IPS DF 6.9 (cell line): ENCODE data around the gene FANCG.

Source experiments
- DNase-seq: peaks from one replicate; pipeline ENCODE4 v3.0.0-alpha.2; 2013; ENCODE audit warnings: low read depth, low spot score
- H3K27ac ChIP-seq: one replicate; pipeline ENCODE4 v1.5.1; 2013; ENCODE audit warnings: low read length, control low read depth
- H3K27me3 ChIP-seq: 2 replicates; pipeline ENCODE4 v1.6.1; 2013; ENCODE audit warnings: mild to moderate bottlenecking, low read length; ENCODE audit not compliant: control insufficient read depth, insufficient read depth
- H3K36me3 ChIP-seq: 2 replicates; pipeline ENCODE4 v1.6.1; 2013; ENCODE audit warnings: low read length; ENCODE audit not compliant: control insufficient read depth, insufficient read depth
- H3K4me1 ChIP-seq: 2 replicates; pipeline ENCODE4 v1.6.1; 2013; ENCODE audit warnings: low read length; ENCODE audit not compliant: control insufficient read depth, insufficient read depth
- H3K4me3 ChIP-seq: 2 replicates; pipeline ENCODE4 v1.5.1; 2013; ENCODE audit warnings: mild to moderate bottlenecking, low read length
- H3K9me3 ChIP-seq: 2 replicates; pipeline ENCODE4 v1.6.1; 2013; ENCODE audit warnings: low read length, inconsistent platforms; ENCODE audit not compliant: control insufficient read depth, insufficient read depth
- WGBS: extraction: QIAGEN DNeasy Blood & Tissue Kit; methylation state at CpG from one replicate; pipeline ENCODE4 v1.1.7; 2013; ENCODE audit warnings: mixed read lengths, missing lambda C conversion rate; ENCODE audit not compliant: insufficient read length, insufficient coverage; 5-methylcytosine and 5-hydroxymethylcytosine counted together

The FANCG gene

DNA sequence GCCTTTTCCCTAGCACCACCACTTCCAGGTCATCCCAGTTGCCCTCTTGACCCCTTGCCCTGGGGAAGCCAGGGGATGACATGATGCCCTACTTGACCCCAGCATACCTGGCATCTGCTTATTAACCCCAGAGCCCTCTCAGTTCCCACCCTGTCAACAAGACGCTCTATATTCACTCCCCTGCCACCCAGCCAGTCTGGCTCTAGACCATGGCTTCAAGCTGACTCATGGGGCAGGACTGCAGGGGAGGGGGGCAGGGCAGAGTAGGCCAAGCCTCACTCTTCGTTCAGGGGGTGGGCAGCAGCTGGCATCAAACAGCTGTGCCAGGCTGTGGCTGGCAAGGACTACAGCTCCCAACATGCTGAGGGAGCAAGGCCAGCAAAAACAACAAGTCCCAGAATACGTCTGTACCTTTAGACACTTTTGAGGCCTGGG lies 30.6 kb upstream of the FANCG start:
- H3K27me3 ChIP-seq: no peaks in the 10 kb centered on the region
- H3K9me3 ChIP-seq: no peaks in the 10 kb centered on the region
- 0 out of 2 replicates have a peak, but pooled peaks cover 3% of the 10 kb centered on the region for H3K36me3 ChIP-seq
- no peak for DNase-seq
- H3K27ac ChIP-seq: no peak overlapping the region
- H3K4me1 ChIP-seq: peaks cover 6% of the 10 kb centered on the region
- no CpG with 5 or more reads among the region's 3 CpGs for WGBS
- no peak overlapping the region for H3K4me3 ChIP-seq

DNA sequence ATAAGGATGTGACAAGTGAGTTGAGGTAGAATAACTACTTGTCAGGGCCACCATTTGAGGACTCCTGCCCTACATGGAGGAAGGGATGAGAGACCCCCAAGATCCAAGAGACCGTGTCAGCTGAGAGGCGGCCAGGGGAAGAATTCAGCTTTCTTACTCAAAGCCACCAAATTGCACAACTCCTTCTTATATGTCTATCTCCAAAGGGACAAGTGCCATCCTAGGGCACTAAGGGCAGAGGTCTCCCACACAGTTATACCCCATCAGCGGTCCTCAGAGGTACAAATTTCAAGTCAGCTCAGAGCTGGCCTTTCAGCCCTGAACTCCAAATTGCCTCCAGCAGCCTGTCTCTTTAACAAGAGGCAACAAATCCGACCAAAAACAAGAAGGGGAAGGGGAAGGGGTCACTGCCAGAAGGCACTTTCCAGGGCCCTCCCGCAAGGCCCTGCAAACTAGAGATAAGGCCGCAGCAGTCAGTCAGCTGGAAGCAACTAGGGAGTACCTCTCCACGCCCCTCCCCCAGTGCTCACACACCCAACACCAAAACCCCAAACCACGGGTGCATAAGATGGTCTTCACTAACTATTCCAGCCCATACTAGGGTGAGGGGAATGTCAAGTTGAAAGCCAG lies 29.3 kb upstream of the FANCG start:
- no peaks in the 10 kb centered on the region for H3K27me3 ChIP-seq
- H3K9me3 ChIP-seq: no peaks in the 10 kb centered on the region
- no peaks in the 10 kb centered on the region for H3K4me1 ChIP-seq
- no peak overlapping the region for H3K27ac ChIP-seq
- WGBS: no CpG with 5 or more reads among the region's 8 CpGs
- H3K4me3 ChIP-seq: no peak overlapping the region
- H3K36me3 ChIP-seq: 0 out of 2 replicates have a peak, but pooled peaks cover 3% of the 10 kb centered on the region
- no peak for DNase-seq

DNA sequence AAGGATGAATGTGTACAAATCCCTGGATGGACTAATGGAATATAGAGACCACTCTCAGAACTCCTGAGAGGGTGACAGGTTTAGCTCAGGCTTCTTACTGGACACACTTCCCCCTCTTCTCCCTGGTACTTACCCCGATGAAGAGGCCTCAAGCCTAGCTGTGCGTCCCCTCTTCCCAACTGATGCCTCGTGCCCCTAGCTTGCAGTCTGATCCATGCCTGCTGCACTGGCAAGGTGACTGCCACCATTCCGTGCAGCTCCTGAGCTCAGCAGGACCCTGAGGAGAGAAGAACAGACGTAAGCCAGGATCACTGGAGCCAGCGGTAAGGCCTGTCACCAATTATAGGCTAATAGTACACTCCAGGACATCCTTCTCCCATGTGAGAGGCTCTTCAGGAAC lies 28.7 kb upstream of the FANCG start:
- Histone ChIP-seq H3K9me3 (no peaks in the 10 kb centered on the region), H3K27ac (no peak overlapping the region), H3K4me1 (no peaks in the 10 kb centered on the region), H3K36me3 (0 out of 2 replicates have a peak, but pooled peaks cover 3% of the 10 kb centered on the region), H3K27me3 (no peaks in the 10 kb centered on the region), H3K4me3 (no peak overlapping the region)
- no peak for DNase-seq
- WGBS: no CpG with 5 or more reads among the region's 6 CpGs

DNA sequence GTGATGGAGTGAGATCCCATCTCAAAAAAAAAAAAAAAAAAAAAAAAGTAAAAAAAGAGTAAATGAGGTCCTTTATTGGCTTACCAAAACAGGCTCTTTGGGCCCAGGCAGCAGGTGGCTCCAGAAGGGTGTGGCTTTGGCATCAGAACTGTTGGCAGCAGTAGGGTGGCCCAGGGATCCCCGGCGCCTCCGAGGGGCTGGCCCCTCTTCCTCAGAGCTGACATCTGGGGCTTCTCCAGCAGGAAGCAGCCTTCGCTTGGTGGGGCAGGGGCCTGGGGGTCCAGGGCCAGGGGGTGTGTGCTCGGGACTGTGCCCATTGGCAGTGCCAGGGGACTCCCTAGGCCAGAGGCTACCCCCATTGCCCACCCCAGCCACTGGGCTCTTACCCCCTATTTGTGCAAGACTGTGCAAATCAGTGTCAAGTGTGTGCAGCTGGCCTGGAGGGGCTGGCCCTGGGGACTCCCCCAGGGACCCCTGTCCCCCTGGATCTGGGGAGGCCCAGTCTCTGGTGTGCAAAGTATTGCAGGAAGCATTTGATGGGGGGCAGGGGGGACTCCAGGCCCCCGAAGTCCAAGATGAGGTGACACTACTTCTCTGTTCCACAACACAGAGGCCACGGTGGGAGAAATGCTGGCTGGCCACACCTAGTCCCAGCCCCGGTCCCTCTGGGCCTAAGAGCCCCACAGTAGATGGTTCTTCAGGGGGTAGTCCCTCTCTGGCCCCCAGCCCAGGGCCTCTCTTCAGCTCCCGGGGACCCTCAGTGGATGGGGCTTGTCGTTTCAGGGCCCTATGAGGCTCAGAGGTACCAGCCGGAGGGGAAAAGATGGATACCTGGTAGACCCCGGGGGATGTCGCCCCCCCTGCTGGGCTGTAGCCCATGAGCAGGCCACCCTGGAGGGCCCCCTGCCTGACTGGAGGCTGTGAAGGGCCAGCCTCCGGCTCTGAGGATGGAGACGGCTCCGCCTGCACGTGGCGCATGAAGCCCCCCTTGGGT lies 27.9 kb upstream of the FANCG start:
- no CpG with 5 or more reads among the region's 18 CpGs for WGBS
- Histone ChIP-seq H3K4me3 (no peak overlapping the region), H3K27ac (no peak overlapping the region), H3K36me3 (0 out of 2 replicates have a peak, but pooled peaks cover 3% of the 10 kb centered on the region), H3K27me3 (no peaks in the 10 kb centered on the region), H3K4me1 (no peaks in the 10 kb centered on the region), H3K9me3 (no peaks in the 10 kb centered on the region)
- no peak for DNase-seq

DNA sequence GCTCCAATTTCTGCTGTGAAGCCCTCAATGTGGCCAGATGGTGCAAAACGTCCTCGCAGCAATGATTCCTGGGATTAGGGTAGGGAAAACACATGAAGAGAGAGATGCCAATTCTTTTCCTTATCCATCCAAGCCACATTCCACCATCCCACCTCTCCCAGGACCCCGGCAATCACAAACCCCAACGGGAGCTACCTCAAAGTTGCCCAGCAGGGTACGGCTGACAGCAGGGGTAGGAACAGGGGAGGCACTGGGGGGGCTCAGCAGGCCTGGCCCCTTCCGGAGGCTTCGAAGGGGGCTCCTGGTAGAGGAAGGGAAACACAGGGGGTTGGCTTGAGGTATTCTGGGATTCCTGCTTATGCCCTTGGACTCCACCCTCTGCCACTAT lies 26.6 kb upstream of the FANCG start:
- WGBS: no CpG with 5 or more reads among the region's 7 CpGs

DNA sequence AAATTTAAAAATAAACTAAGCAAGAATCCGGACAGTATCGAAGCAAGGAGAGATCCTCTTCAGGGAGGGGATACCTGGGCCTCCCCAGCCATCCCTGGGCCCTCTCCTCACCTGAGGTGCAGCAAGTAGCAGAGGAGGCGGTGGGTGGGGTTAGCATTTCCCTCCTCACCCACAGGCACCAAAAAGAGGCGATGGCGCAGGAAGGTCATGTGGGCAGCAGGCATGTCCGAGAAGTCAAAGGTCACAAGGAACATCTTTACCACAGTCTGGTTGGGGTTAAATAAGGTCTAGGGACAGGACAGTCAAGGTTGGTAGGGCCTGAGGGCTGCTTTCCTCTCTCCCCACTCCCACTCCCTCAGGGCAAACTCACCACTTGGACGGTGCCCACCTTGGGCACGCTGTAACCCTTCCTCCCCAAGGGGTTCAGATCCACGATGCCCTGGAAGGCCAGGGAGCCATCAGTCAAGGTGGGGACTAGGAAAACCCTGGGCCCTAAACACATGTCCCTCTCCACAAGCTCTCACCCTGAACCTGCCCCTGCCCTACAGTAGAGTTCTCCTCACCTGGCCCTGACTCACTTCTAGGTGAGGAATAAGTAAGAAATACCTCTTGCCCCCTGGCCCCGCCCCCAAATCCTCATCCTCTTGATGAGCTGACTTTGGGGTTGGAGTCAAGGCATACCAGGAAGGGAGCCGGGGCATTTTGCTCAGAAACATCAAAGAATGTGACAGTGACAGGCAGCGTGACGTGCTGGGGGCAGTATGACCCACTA lies 26.0 kb upstream of the FANCG start:
- no peak overlapping the region for H3K27ac ChIP-seq
- H3K36me3 ChIP-seq: peaks cover 10% of the 10 kb centered on the region
- H3K27me3 ChIP-seq: no peaks in the 10 kb centered on the region
- H3K9me3 ChIP-seq: no peaks in the 10 kb centered on the region
- H3K4me3 ChIP-seq: no peak overlapping the region
- DNase-seq: no peak
- no peaks in the 10 kb centered on the region for H3K4me1 ChIP-seq
- no CpG with 5 or more reads among the region's 13 CpGs for WGBS

More for the DNA sequence above, 26.6 kb upstream of the FANCG start:
- no peaks in the 10 kb centered on the region for H3K4me1 ChIP-seq
- no peak overlapping the region for H3K27ac ChIP-seq
- no peaks in the 10 kb centered on the region for H3K27me3 ChIP-seq
- H3K4me3 ChIP-seq: no peak overlapping the region
- no peak for DNase-seq
- peaks cover 6% of the 10 kb centered on the region; the same call in 1 of the 2 replicates for H3K36me3 ChIP-seq
- H3K9me3 ChIP-seq: no peaks in the 10 kb centered on the region

DNA sequence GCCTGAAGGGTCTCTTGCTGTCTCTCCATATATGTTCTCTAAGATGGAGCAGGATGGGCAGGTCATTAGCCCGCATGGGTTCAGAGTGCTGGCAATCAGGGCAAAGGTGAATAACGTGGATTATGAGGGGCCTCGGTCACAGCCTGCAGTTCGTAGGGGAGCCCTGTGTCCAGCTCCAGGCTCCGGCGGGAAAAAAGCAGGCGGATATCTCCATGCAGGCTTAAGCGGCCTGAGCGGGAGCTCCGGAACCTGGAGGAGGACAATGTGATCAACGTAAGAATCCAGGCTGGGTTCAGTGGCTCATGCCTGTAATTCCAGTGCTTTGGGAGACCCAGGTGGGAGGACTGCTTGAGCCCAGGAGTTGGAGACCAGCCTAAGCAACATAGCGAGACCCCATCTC lies 25.4 kb upstream of the FANCG start:
- Histone ChIP-seq H3K27me3 (no peaks in the 10 kb centered on the region), H3K4me1 (no peaks in the 10 kb centered on the region), H3K27ac (no peak overlapping the region), H3K4me3 (no peak overlapping the region), H3K9me3 (no peaks in the 10 kb centered on the region), H3K36me3 (peaks cover 10% of the 10 kb centered on the region)
- DNase-seq: no peak
- WGBS: no CpG with 5 or more reads among the region's 12 CpGs

DNA sequence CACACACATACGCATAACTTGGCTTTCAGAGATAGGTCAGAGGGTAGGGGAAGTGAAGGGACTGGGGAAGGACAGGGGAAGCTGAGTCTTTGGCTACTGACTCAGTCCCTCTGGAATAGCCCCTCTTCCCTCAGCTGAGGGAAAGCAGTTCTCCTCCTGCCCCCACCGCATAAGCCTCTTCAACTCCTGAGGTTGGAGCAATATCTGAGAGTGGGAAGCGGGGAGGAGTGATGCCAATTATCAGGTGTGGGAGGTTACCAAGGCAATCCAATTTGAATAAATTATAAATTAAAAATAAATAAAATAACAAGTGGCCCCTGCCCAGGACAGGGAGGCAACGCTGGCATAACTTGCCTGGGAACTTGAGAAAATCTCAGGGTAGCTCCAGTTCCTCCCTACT lies 24.8 kb upstream of the FANCG start:
- Histone ChIP-seq H3K4me3 (no peak overlapping the region), H3K9me3 (no peaks in the 10 kb centered on the region), H3K4me1 (no peaks in the 10 kb centered on the region), H3K27me3 (no peaks in the 10 kb centered on the region), H3K27ac (no peak overlapping the region), H3K36me3 (peaks cover 13% of the 10 kb centered on the region)
- no peak for DNase-seq
- WGBS: no CpG with 5 or more reads among the region's 4 CpGs

DNA sequence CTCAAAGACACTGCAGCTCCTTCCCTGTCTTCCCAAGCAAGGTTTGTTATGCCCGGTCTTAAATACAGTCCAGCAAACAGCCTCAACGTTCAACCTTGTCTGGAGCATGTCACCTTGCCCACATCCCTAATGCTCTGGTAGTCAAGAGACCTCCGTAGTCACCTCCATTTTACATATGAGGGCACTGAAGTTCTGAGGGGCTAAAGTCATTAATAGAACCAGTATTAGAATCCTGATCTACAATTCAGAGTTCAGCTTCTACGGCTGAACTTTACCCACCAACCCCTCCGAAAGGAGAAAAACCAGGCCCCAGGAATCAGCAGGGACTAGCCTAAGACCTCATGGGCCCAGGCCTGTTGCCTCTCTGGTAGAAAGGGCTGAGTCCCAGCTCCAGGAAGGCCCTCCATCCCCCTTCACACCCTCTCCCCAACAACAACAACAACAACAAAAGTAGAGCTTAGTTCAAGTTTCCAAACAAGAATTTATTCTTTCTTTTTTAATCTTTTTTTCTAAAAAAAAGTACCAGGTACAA lies 24.0 kb upstream of the FANCG start:
- H3K27ac ChIP-seq: no peak overlapping the region
- H3K4me1 ChIP-seq: no peaks in the 10 kb centered on the region
- H3K9me3 ChIP-seq: no peaks in the 10 kb centered on the region
- no peaks in the 10 kb centered on the region for H3K27me3 ChIP-seq
- peak overlapping the region; percentile 73; the same call in 1 of the 2 replicates for H3K4me3 ChIP-seq
- peaks cover 13% of the 10 kb centered on the region for H3K36me3 ChIP-seq
- WGBS: no CpG with 5 or more reads among the region's 5 CpGs
- no peak for DNase-seq
